Fibroblast of villous mesenchyme (primary cell): ENCODE measurements around the gene IGSF9. TPM values are rescaled to one million over a fixed set of nuclear protein-coding genes. Genes with fewer than 3 reads are reported as not detected.

ENCODE experiments used
- DNase-seq: peaks from one replicate; pipeline ENCODE4 v3.0.0-alpha.2; 2010; ENCODE audit warnings: low read depth
- H3K4me3 ChIP-seq: 2 replicates; pipeline ENCODE4 v1.5.1; 2011; ENCODE audit warnings: low read depth, mild to moderate bottlenecking, low read length
- CTCF ChIP-seq: IDR thresholded peaks from 2 replicates; pipeline ENCODE4 v1.5.1; 2012; ENCODE audit warnings: low read depth, mild to moderate bottlenecking, low read length; ENCODE audit not compliant: insufficient read depth
- total RNA-seq: library from RNA; depleted of rRNA; stranded (reverse); fragments of >200 nt; gene quantifications from 2 replicates; pipeline ENCODE4 v1.2.3, GENCODE V29; 2012

IGSF9 gene
- total RNA-seq, 1 donor, result not detected

GRCh38 chr1:159981351-159982055 is 36.1 kb upstream of the IGSF9 start:
- no peak for TF ChIP-seq CTCF
- DNase-seq, result no peak
- no peak overlapping the region for H3K4me3 ChIP-seq

- TF ChIP-seq CTCF, result no peak
Measured at GRCh38 chr1:159980786-159981185, 35.4 kb upstream of the IGSF9 start.

GRCh38 chr1:159980076-159980475 is 34.7 kb upstream of the IGSF9 start:
- no peak for DNase-seq
- no peak for TF ChIP-seq CTCF

More at GRCh38 chr1:159980786-159981185, 35.4 kb upstream of the IGSF9 start:
- no peak for DNase-seq
- no peak overlapping the region for H3K4me3 ChIP-seq

GRCh38 chr1:159979257-159979656 is 33.8 kb upstream of the IGSF9 start:
- peak; percentile 47 for DNase-seq
- no peak for TF ChIP-seq CTCF
- H3K4me3 ChIP-seq, result no peak overlapping the region

More at GRCh38 chr1:159980076-159980475, 34.7 kb upstream of the IGSF9 start:
- H3K4me3 ChIP-seq, result no peak overlapping the region

- no peak overlapping the region for H3K4me3 ChIP-seq
- TF ChIP-seq CTCF, result no peak
- no peak for DNase-seq
Measured at GRCh38 chr1:159978107-159978398, 32.6 kb upstream of the IGSF9 start.

- DNase-seq, result no peak
- no peak overlapping the region for H3K4me3 ChIP-seq
- no peak for TF ChIP-seq CTCF
Measured at GRCh38 chr1:159977364-159978106, 32.1 kb upstream of the IGSF9 start.
